Stomach (tissue), 9 donors: ENCODE data around the gene A2M. TPM values are rescaled to one million over a fixed set of nuclear protein-coding genes. Genes with fewer than 3 reads are reported as not detected.

Source experiments
- DNase-seq, 2 donors: peaks; one replicate each; pipeline versions ENCODE4 v3.0.0 to v3.0.0-alpha.2; 2013 to 2019
- H3K27ac ChIP-seq, 5 donors: fragments of 200-600 bp in 4 of 5; sonication (generic) in 4 of 5; one replicate each; pipeline ENCODE4 v1.5.1; 2013 to 2019; ENCODE audit warnings: mild to moderate bottlenecking in 1 of 5, moderate library complexity in 1 of 5
- H3K27me3 ChIP-seq, 3 donors: fragments of 200-600 bp; sonication (generic); one replicate each; pipeline ENCODE4 v1.5.1; 2017 to 2019; ENCODE audit warnings: mixed run types in 1 of 3
- H3K36me3 ChIP-seq, 4 donors: fragments of 200-600 bp; sonication (generic); 1 replicate in 3 of 4; 2 replicates in 1 of 4; pipeline ENCODE4 v1.5.1; 2016 to 2019
- H3K4me1 ChIP-seq, 4 donors: fragments of 200-600 bp; sonication (generic); one replicate each; pipeline ENCODE4 v1.5.1; 2016 to 2019
- H3K4me3 ChIP-seq, 4 donors: fragments of 200-600 bp; sonication (generic) in 3 of 4; one replicate each; pipeline ENCODE4 v1.5.1; 2016 to 2019; ENCODE audit warnings: mild to moderate bottlenecking in 1 of 4
- H3K9me3 ChIP-seq, 4 donors: fragments of 200-600 bp; sonication (generic); one replicate each; pipeline ENCODE4 v1.5.1; 2016 to 2019
- CTCF ChIP-seq, 7 experiments: fragments of 450-650 bp in 4 of 7; fragments of 200-600 bp in 3 of 7; sonication (generic) in 3 of 7; IDR thresholded peaks; one replicate each; pipeline ENCODE4 v1.5.1; 2016 to 2019; ENCODE audit warnings: antibody characterized with exemption in 7 of 7, control low read depth in 2 of 7, mild to moderate bottlenecking in 1 of 7
- EP300 ChIP-seq: sonication (generic); formaldehyde crosslinking; IDR thresholded peaks from one replicate; pipeline ENCODE4 v1.6.1; 2017; ENCODE audit warnings: antibody characterized with exemption
- POLR2A ChIP-seq, 4 donors: fragments of 450-650 bp; IDR thresholded peaks; one replicate each; pipeline ENCODE4 v1.6.1; 2016; ENCODE audit warnings: antibody characterized with exemption in 4 of 4, control low read depth in 2 of 4, mild to moderate bottlenecking in 1 of 4, moderate library complexity in 1 of 4
- POLR2AphosphoS5 ChIP-seq, 3 donors: sonication (generic); formaldehyde crosslinking; IDR thresholded peaks; one replicate each; pipeline ENCODE4 v1.6.1; 2016; ENCODE audit warnings: antibody characterized with exemption in 3 of 3
- whole genome bisulfite sequencing, 5 donors: extraction: QIAGEN DNeasy Blood & Tissue Kit in 3 of 5; methylation state at CpG; one replicate each; pipeline versions ENCODE4 v1.1.5 to v1.1.7; 2013 to 2018; 5-methylcytosine and 5-hydroxymethylcytosine counted together
- intact Hi-C: fragments of 100-400 bp; cut with DNase I; formaldehyde crosslinking; loops from one replicate; pipeline ENCODE4 v1.15.1; 2023; ENCODE audit warnings: low total_unique reads
- polyA plus RNA-seq, 3 donors: library from polyadenylated mRNA; stranded (reverse); fragments of 200-250 nt; gene quantifications; one replicate each; pipeline ENCODE4 v1.2.3, GENCODE V29; 2013
- total RNA-seq, 5 donors: library from RNA; depleted of rRNA; stranded (reverse); fragments of >200 nt; gene quantifications; one replicate each; pipeline versions ENCODE4 v1.1.0 to v1.2.3, GENCODE V29; 2014 to 2016
- donor health status: healthy with polysubstance abuse.
- donor health status: Bipolar disorder and iron deficiency.
- donor health status: healthy.

Gene A2M
- total and polyA plus RNA-seq, 8 donors, result 47.4 to 445 (median 133) TPM

- Histone ChIP-seq H3K36me3 (peaks cover 0 to 88% (median 75%) of the 10 kb centered on the region in 4 donors), H3K4me1 (peaks cover 0 to 2% (median 0%) of the 10 kb centered on the region in 4 donors), H3K9me3 (peaks cover 7 to 20% (median 17%) of the 10 kb centered on the region in 4 donors), H3K27me3 (no peaks in the 10 kb centered on the region), H3K4me3 (no peak overlapping the region), H3K27ac (no peak overlapping the region)
- intact Hi-C loops, result no loop called here
- DNase-seq, result no peak
- 63 to 75% (median 68%) methylated on average over 2 of the region's 2 CpGs for WGBS, 5 donors
- TF ChIP-seq CTCF (IDR thresholded peaks at IDR 0.05) (no peak), EP300 (no peak), POLR2AphosphoS5 (IDR thresholded peaks at IDR 0.05) (no peak), POLR2A (IDR thresholded peaks at IDR 0.05) (no peak)
These were observed 31.3 kb downstream of the A2M start for GRCh38 chr12:9084417-9084816.

- peaks cover 0 to 7% (median 0%) of the 10 kb centered on the region in 4 donors for H3K4me1 ChIP-seq
- no peaks in the 10 kb centered on the region for H3K27me3 ChIP-seq
- DNase-seq, result no peak
- peaks cover 0 to 88% (median 75%) of the 10 kb centered on the region in 4 donors for H3K36me3 ChIP-seq
- H3K9me3 ChIP-seq, result peaks cover 7 to 20% (median 17%) of the 10 kb centered on the region in 4 donors
- TF ChIP-seq CTCF (IDR thresholded peaks at IDR 0.05) (no peak), EP300 (no peak), POLR2AphosphoS5 (IDR thresholded peaks at IDR 0.05) (no peak), POLR2A (IDR thresholded peaks at IDR 0.05) (no peak)
- 88 to 93% (median 91%) methylated on average over 2 of the region's 2 CpGs for WGBS, 5 donors
- H3K27ac ChIP-seq, result no peak overlapping the region
- H3K4me3 ChIP-seq, result no peak overlapping the region
- intact Hi-C loops, result no loop called here
These were observed 31.9 kb downstream of the A2M start for GRCh38 chr12:9083793-9084192.

DNA sequence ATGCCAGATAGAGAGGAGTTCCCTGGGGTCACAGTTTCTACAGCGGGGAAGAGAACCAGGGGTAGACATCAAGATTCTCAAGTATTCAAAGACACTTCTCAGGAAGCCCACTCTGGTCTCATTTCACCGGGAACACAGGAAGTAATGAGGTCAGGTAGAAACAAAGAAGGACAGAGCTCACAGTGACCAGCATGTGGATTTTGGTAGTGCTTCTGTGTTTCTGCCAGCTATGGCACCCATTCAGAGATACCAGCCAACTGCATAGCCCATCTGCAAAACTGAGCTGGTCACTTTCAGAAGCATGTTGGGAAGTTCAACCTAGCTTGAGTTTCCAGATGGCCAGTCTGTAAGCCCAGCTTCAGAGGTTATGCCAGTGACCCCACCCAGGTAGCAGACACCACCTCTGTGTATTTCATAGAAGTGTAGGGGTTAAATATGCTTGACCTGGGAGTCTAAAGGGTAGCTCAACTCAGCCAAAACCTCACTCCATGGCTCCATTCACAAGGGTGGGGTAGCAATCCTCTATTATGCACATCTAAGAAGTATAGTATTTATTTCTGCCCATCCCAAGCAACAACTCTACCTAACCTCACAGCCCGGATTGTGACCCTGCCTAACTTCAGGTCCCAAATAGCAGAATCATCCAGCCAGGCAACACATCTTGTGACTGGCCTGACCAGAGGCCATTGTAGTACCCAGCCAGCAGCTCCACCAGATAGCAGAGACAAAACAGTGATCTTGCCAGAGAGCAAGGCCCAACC lies 33.9 kb downstream of the A2M start:
- H3K4me3 ChIP-seq, result no peak overlapping the region
- peaks cover 3 to 88% (median 76%) of the 10 kb centered on the region in 4 donors for H3K36me3 ChIP-seq
- H3K4me1 ChIP-seq, result peaks cover 0 to 7% (median 0%) of the 10 kb centered on the region in 4 donors
- DNase-seq, result no peak
- H3K9me3 ChIP-seq, result peaks cover 7 to 20% (median 17%) of the 10 kb centered on the region in 4 donors
- intact Hi-C loops, result no loop called here
- 89 to 94% (median 94%) methylated on average over 3 of the region's 3 CpGs for WGBS, 5 donors
- H3K27me3 ChIP-seq, result no peaks in the 10 kb centered on the region
- TF ChIP-seq POLR2AphosphoS5 (IDR thresholded peaks at IDR 0.05), result no peak
- no peak for TF ChIP-seq CTCF (IDR thresholded peaks at IDR 0.05)
- no peak for TF ChIP-seq EP300
- no peak for TF ChIP-seq POLR2A (IDR thresholded peaks at IDR 0.05)
- H3K27ac ChIP-seq, result no peak overlapping the region

GRCh38 chr12:9079883-9080675 lies 35.6 kb downstream of the A2M start:
- DNase-seq, result no peak

More at GRCh38 chr12:9079883-9080675, 35.6 kb downstream of the A2M start:
- Histone ChIP-seq H3K27me3 (no peaks in the 10 kb centered on the region), H3K9me3 (peaks cover 7 to 19% (median 16%) of the 10 kb centered on the region in 4 donors), H3K4me1 (peaks cover 0 to 7% (median 0%) of the 10 kb centered on the region in 4 donors), H3K27ac (no peak overlapping the region), H3K4me3 (no peak overlapping the region), H3K36me3 (peaks cover 11 to 93% (median 84%) of the 10 kb centered on the region in 4 donors)
- intact Hi-C loops, result no loop called here
- no peak for TF ChIP-seq CTCF (IDR thresholded peaks at IDR 0.05)
- TF ChIP-seq POLR2AphosphoS5 (IDR thresholded peaks at IDR 0.05), result no peak
- TF ChIP-seq POLR2A (IDR thresholded peaks at IDR 0.05), result no peak
- TF ChIP-seq EP300, result no peak
- 93 to 96% (median 95%) methylated on average over 5 of the region's 5 CpGs for WGBS, 5 donors
